AG10803 (cell line): ENCODE measurements around the gene NBEAL2.

Source experiments
- DNase-seq: peaks from one replicate; pipeline ENCODE4 v3.0.0; 2010; ENCODE audit warnings: low read depth
- H3K4me3 ChIP-seq: 2 replicates; pipeline ENCODE4 v1.5.1; 2011; ENCODE audit warnings: mild to moderate bottlenecking, low read length, control low read depth
- TF ChIP-seq, protein P1 (sequence below): conservative IDR thresholded peaks from 2 replicates; pipeline ENCODE4 v1.5.1; 2011; ENCODE audit warnings: mild to moderate bottlenecking, low read length, control low read depth, inconsistent platforms

NBEAL2 gene

DNA sequence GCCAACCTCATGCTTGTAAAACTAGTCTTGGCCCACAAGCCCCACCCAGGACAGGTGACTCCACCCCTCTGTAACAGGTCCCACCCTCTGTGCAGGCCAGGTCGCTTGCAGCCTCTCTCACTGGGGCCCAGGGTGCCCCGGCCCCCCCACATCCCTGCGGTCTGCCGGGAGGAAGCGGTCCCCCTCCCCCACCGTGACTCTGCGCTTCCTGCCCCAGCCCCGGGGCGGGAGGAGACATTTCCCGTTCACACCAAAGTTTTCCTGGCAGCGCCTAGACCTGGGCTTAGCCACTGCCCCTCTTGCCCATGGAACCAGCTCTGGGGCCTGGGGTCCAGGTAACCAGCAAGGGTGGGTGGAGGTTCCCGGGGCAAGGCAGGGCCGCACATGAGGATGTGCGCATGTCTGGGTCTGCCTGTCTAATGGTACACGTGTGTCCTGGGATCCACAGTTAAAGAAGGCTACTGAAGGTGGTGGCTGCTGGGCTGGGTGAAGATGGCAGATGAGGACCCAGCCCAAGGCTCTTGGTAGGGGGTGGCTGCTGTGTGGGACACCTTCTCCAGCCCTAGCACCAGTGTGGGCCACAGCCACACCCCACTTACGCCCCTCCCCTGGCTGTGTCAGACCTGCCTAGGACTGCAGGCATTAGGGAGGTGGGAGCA is 8.4 kb downstream of the NBEAL2 start:
- TF ChIP-seq, protein P1, sequence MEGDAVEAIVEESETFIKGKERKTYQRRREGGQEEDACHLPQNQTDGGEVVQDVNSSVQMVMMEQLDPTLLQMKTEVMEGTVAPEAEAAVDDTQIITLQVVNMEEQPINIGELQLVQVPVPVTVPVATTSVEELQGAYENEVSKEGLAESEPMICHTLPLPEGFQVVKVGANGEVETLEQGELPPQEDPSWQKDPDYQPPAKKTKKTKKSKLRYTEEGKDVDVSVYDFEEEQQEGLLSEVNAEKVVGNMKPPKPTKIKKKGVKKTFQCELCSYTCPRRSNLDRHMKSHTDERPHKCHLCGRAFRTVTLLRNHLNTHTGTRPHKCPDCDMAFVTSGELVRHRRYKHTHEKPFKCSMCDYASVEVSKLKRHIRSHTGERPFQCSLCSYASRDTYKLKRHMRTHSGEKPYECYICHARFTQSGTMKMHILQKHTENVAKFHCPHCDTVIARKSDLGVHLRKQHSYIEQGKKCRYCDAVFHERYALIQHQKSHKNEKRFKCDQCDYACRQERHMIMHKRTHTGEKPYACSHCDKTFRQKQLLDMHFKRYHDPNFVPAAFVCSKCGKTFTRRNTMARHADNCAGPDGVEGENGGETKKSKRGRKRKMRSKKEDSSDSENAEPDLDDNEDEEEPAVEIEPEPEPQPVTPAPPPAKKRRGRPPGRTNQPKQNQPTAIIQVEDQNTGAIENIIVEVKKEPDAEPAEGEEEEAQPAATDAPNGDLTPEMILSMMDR: no peak
- H3K4me3 ChIP-seq: no peak overlapping the region
- DNase-seq: no peak

DNA sequence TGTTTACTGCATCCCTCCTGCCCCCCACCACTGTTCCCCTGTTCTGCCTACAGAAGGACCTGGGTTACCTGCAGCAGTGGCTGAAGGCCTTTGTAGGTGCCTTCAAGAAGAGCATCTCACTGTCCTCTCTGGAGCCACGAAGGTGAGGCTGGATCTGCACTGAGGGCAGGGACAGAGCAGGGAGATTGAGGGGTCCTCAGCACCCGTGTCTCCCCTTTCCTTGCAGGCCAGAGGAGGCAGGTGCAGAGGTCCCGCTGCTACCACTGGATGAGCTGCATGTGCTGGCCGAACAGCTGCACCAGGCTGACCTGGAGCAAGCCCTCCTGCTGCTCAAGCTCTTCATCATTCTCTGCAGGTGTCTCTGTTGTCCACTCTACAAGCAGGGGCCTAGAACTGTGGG is 9.2 kb downstream of the NBEAL2 start:
- H3K4me3 ChIP-seq: no peak overlapping the region
- no peak for DNase-seq
- TF ChIP-seq, protein P1: no peak

GRCh38 chr3:46989146-46989810 is 9.8 kb downstream of the NBEAL2 start:
- no peak for DNase-seq
- TF ChIP-seq, protein P1: no peak
- no peak overlapping the region for H3K4me3 ChIP-seq

DNA sequence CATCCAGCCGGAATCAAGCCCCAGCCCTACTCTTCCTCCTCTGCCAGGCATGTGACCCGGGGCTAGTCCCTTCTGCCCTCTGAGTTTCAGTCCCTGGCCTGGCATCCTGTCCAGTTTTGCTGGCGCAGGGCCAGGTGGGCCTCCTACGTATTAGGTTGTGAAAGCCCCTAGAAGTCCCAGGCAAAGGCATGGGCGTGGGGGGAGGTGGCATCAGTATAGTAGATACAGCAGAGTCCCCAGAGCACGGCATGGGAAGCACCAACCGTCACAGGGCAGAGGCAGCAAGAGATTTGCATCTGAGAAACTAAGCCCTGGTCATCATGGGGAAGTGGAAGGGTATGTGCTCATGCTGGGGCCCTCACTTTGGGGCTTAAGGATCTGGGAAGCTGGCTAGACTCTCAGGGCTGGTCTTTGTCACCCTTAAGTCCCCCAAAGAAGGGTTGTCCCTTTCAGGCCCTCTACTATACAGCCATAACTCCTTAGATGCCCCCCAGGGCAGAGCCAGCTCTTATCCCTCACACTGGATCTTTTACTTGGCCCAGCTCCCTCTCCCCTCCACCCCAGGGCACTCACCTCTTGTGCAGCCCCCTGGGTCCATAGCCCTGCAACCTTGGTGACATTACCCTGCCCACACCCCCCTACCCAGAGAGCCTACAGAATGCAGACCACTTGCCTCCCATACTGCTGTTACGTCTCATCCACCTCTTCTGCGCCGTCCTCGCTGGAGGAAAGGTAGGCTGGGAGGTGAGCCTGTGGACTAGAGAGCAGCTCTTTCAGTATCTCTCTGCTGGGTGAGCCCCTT is 11.3 kb downstream of the NBEAL2 start:
- no peak overlapping the region for H3K4me3 ChIP-seq
- TF ChIP-seq, protein P1: no peak
- no peak for DNase-seq

DNA sequence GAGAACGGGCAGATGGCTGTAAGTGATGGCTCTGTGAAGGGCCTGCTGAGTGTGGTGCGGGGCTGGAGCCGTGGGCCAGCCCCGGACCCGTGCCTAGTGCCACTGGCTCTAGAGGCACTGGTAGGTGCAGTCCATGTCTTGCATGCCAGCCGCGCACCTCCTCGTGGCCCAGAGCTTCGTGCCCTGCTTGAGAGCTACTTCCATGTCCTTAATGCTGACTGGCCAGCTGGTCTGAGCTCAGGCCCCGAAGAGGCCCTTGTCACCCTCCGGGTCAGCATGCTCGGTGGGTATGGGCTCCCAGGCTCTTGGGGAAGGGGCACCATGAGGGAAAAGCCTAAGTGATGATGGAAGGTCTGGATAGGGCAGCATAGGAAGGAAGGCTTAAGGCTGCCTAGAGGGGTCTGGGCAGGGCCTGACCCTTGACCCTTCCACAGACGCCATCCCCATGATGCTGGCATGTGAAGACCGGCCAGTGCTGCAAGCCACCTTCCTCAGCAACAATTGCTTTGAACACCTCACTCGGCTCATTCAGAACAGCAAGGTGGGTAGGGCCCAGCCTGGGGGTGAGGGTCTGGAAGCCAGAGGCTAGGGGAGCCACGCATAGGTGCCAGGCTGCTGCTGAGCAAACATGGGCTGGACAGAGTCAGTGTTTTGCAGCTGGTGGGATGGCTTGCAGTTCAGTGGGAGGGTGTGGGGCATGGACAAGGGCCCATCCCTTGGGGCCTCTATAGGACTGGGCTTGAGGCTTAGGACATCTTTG is 12.1 kb downstream of the NBEAL2 start:
- TF ChIP-seq, protein P1: no peak
- no peak for DNase-seq

GRCh38 chr3:46992231-46992630 is 12.8 kb downstream of the NBEAL2 start:
- TF ChIP-seq, protein P1: no peak
- no peak for DNase-seq
- no peak overlapping the region for H3K4me3 ChIP-seq

More for the DNA sequence above, 12.1 kb downstream of the NBEAL2 start:
- no peak overlapping the region for H3K4me3 ChIP-seq
